Spleen (tissue), 7 donors: ENCODE data around the gene CD274.

Experiments
- CTCF ChIP-seq, 11 experiments: fragments of 200-600 bp in 7 of 11; fragments of 450-650 bp in 4 of 11; sonication (generic) in 4 of 11; IDR thresholded peaks in 8 of 11; conservative IDR thresholded peaks in 3 of 11; 1 replicate in 7 of 11; 2 replicates in 4 of 11; pipeline versions ENCODE4 v1.4.0 to v1.8.0; 2016 to 2021; ENCODE audit warnings: antibody characterized with exemption in 11 of 11, inconsistent platforms in 4 of 11, mild to moderate bottlenecking in 1 of 11
- POLR2A ChIP-seq, 3 donors: fragments of 450-650 bp; IDR thresholded peaks; one replicate each; pipeline ENCODE4 v1.5.1; 2017; ENCODE audit warnings: antibody characterized with exemption in 3 of 3, mild to moderate bottlenecking in 1 of 3
- donor health status: DM: no; HTN: no; CAD: no; lungs with moderate emphysema.
- donor health status: DM: no; HTN: no; CAD: no.
- donor health status: DM: no; HTN: no; CAD: no.

GRCh38 chr9:5513966-5514616 is 63.7 kb downstream of the CD274 start:
- TF ChIP-seq CTCF (IDR thresholded peaks at IDR 0.05 in 8 of 11, conservative IDR thresholded peaks at IDR 0.05 in 3 of 11) (no peak), POLR2A (IDR thresholded peaks at IDR 0.05) (no peak)
